HG03469 (cell line): ENCODE data around the gene BATF.

Experiments used
- ATAC-seq: cut with Tn5 transposase; IDR thresholded peaks from one replicate; pipeline ENCODE4 v1.9.1; 2021; ENCODE audit warnings: mild to moderate bottlenecking, moderate library complexity, moderate number of reproducible peaks; ENCODE audit not compliant: unreplicated experiment

Gene BATF

GRCh38 chr14:75591987-75592575, 69.8 kb downstream of the BATF start:
- ATAC-seq: no peak

GRCh38 chr14:75595226-75595625, 73.0 kb downstream of the BATF start:
- ATAC-seq: no peak
